Measurements from ENCODE around the gene PDIA2.

DNA sequence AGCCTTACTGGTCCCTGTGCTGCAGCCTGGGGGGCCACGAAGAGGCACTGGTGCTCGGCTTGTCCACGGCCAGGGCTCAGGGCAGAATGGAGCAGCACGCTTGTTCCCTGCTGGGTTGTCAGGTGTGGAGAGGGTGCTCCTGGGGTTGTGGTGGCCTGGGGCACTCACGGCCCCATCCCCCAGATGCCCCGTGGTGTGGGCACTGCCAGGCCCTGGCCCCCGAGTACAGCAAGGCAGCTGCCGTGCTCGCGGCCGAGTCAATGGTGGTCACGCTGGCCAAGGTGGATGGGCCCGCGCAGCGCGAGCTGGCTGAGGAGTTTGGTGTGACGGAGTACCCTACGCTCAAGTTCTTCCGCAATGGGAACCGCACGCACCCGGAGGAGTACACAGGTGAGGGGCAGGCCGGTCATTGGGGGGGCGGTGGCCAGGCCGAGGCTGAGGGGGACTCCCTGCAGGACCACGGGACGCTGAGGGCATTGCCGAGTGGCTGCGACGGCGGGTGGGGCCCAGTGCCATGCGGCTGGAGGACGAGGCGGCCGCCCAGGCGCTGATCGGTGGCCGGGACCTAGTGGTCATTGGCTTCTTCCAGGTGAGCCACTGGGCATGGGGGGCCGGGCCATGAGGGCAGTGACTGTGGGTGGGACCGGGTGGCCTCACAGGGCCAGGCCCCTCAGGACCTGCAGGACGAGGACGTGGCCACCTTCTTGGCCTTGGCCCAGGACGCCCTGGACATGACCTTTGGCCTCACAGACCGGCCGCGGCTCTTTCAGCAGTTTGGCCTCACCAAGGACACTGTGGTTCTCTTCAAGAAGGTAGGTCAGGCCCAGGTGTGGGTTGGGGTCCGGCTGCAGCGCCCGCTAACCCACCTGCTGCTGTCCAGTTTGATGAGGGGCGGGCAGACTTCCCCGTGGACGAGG, 1.5 kb downstream of the PDIA2 start:
- no peak for TF ChIP-seq POLR2AphosphoS5 (IDR thresholded peaks at IDR 0.05; ENCODE audit: low read depth, low read length)
- no peak for TF ChIP-seq POLR2A (IDR thresholded peaks at IDR 0.05; ENCODE audit: low read depth, low read length)
- no peak for TF ChIP-seq TAF1 (IDR thresholded peaks at IDR 0.05; ENCODE audit: borderline replicate concordance, low read depth, low read length)
